HepG2 (cell line): ENCODE data around the gene FAM47B. TPM values are rescaled to one million over a fixed set of nuclear protein-coding genes. Genes with fewer than 3 reads are reported as not detected.

Experiments
- ATAC-seq: fragments of 200-7000 bp; cut with Tn5 transposase; 3 replicates; pipeline ENCODE4 v1.9.1; 2020; ENCODE audit warnings: mild to moderate bottlenecking, moderate library complexity
- BruUV-seq: library from RNA; stranded (reverse); fragments of 400-500 nt; replicated peaks from 2 replicates; lab custom pipeline; 2021; lab: Mats Ljungman, UMichigan
- CTCF ChIA-PET: fragments of 300-600 bp; formaldehyde crosslinking; extraction: SDS; loops from one replicate; lab custom pipeline; 2021; ENCODE audit warnings: low total read pairs, inconsistent platforms, low intra/inter-chr PET ratio; lab: Yijun Ruan, JAX
- POLR2A ChIA-PET: fragments of 350-600 bp; sonication (Branson Sonifier 250); formaldehyde crosslinking; loops from one replicate; lab custom pipeline; 2020; ENCODE audit warnings: antibody characterized with exemption, inconsistent platforms; lab: Yijun Ruan, JAX
- DNase-seq: peaks from one replicate; pipeline ENCODE4 v3.0.0-alpha.2; 2015; ENCODE audit warnings: low spot score
- FAIRE-seq: peaks from 3 replicates; lab custom pipeline; 2011; peaks lifted over from hg19 to GRCh38; lab: Jason Lieb, UNC
- H2AFZ ChIP-seq: one replicate; pipeline ENCODE4 v1.6.1; 2011; ENCODE audit warnings: low read length, inconsistent platforms
- H3K27ac ChIP-seq: fragments of 300-600 bp; 3 replicates; pipeline ENCODE4 v1.8.0; 2011; ENCODE audit warnings: mixed run types, mild to moderate bottlenecking, mixed read lengths, low read length, inconsistent platforms; ENCODE audit not compliant: insufficient read depth; ENCODE audit errors: extremely low read length
- H3K27me3 ChIP-seq, 2 experiments: fragments of 200-600 bp in 1 of 2; 2 replicates in 1 of 2; 3 replicates in 1 of 2; pipeline versions ENCODE4 v1.6.0 to v1.8.0; 2011; ENCODE audit warnings: low read length in 2 of 2, mild to moderate bottlenecking in 2 of 2, moderate library complexity in 2 of 2, inconsistent platforms in 1 of 2; ENCODE audit not compliant: insufficient read depth in 2 of 2, control insufficient read depth in 1 of 2
- H3K36me3 ChIP-seq, 2 experiments: fragments of 200-600 bp in 1 of 2; replicated peaks in 1 of 2; 2 replicates in 1 of 2; 3 replicates in 1 of 2; pipeline versions ENCODE4 v1.5.1 to v1.8.0; 2011; ENCODE audit warnings: low read length in 2 of 2, inconsistent platforms in 1 of 2; ENCODE audit not compliant: insufficient read depth in 2 of 2, control insufficient read depth in 1 of 2
- H3K4me1 ChIP-seq: 2 replicates; pipeline ENCODE4 v1.5.1; 2012; ENCODE audit warnings: low read length, inconsistent platforms; ENCODE audit not compliant: insufficient read depth
- H3K4me2 ChIP-seq: 2 replicates; pipeline ENCODE4 v1.6.0; 2011; ENCODE audit warnings: low read depth, low read length, inconsistent platforms
- H3K4me3 ChIP-seq, 3 experiments: fragments of 200-600 bp in 1 of 3; sonication (generic), shearing (Covaris generic) in 1 of 3; replicated peaks in 1 of 3; 2 replicates each; pipeline ENCODE4 v1.5.1; 2011 to 2016; ENCODE audit warnings: low read length in 3 of 3, inconsistent platforms in 2 of 3, low read depth in 2 of 3, mild to moderate bottlenecking in 2 of 3, control low read depth in 1 of 3, mixed read lengths in 1 of 3; ENCODE audit not compliant: insufficient read depth in 1 of 3
- H3K79me2 ChIP-seq: one replicate; pipeline ENCODE4 v1.6.1; 2011; ENCODE audit warnings: low read length, inconsistent platforms; ENCODE audit not compliant: insufficient read depth
- H3K9ac ChIP-seq: 2 replicates; pipeline ENCODE4 v1.6.0; 2011; ENCODE audit warnings: mild to moderate bottlenecking, low read depth, low read length, inconsistent platforms; ENCODE audit not compliant: insufficient read depth
- H3K9me3 ChIP-seq: 2 replicates; pipeline ENCODE4 v1.5.1; 2012; ENCODE audit warnings: mild to moderate bottlenecking, low read length
- H4K20me1 ChIP-seq: 2 replicates; pipeline ENCODE4 v1.6.0; 2011; ENCODE audit warnings: inconsistent platforms, mild to moderate bottlenecking, low read length, moderate library complexity; ENCODE audit not compliant: insufficient read depth
- KDM3A ChIP-seq: IDR thresholded peaks from 2 replicates; pipeline ENCODE4 v1.6.1; 2018; ENCODE audit warnings: low read depth, missing compliant biosample characterization
- KDM5B ChIP-seq: sonication (generic); formaldehyde crosslinking; IDR thresholded peaks from 2 replicates; pipeline ENCODE4 v1.4.0; 2020; ENCODE audit warnings: missing genetic modification reagents, mild to moderate bottlenecking, borderline replicate concordance
- KDM6A ChIP-seq: IDR thresholded peaks from 2 replicates; pipeline ENCODE4 v1.6.1; 2016; ENCODE audit warnings: low read depth
- MEIS1 ChIP-seq: sonication (generic); formaldehyde crosslinking; IDR thresholded peaks from 2 replicates; pipeline ENCODE4 v1.9.0; 2021; ENCODE audit warnings: mild to moderate bottlenecking, missing genetic modification reagents, moderate library complexity, borderline replicate concordance
- PAWR ChIP-seq: sonication (generic); formaldehyde crosslinking; IDR thresholded peaks from 2 replicates; pipeline ENCODE4 v1.4.0; 2020; ENCODE audit warnings: missing genetic modification reagents, mild to moderate bottlenecking, borderline replicate concordance
- SRSF4 ChIP-seq: fragments of 200-400 bp; formaldehyde crosslinking; IDR thresholded peaks from one replicate; pipeline ENCODE4 v1.6.1; 2018; ENCODE audit warnings: mild to moderate bottlenecking, low read depth, low read length, moderate library complexity; ENCODE audit not compliant: poor library complexity, severe bottlenecking
- ZBTB2 ChIP-seq: sonication (generic); formaldehyde crosslinking; IDR thresholded peaks from 2 replicates; pipeline ENCODE4 v1.8.0; 2022; ENCODE audit warnings: low read depth, missing genetic modification reagents
- ZBTB7A ChIP-seq: sonication (generic); formaldehyde crosslinking; IDR thresholded peaks from 2 replicates; pipeline ENCODE4 v1.8.0; 2022; ENCODE audit warnings: mild to moderate bottlenecking, missing genetic modification reagents
- ZFYVE20 ChIP-seq: sonication (generic); formaldehyde crosslinking; IDR thresholded peaks from 2 replicates; pipeline ENCODE4 v1.8.0; 2023; ENCODE audit warnings: low read depth, mild to moderate bottlenecking, moderate library complexity, missing genetic modification reagents, borderline replicate concordance
- ZNF207 ChIP-seq: fragments of 450-650 bp; IDR thresholded peaks from 2 replicates; pipeline ENCODE4 v1.6.1; 2016; ENCODE audit warnings: antibody characterized with exemption, borderline replicate concordance
- ZNF329 ChIP-seq: sonication (generic); formaldehyde crosslinking; IDR thresholded peaks from 2 replicates; pipeline ENCODE4 v1.9.0; 2021; ENCODE audit warnings: low read depth, mild to moderate bottlenecking, missing genetic modification reagents
- ZNF382 ChIP-seq: sonication (generic); formaldehyde crosslinking; IDR thresholded peaks from 2 replicates; pipeline ENCODE4 v1.5.0; 2020; ENCODE audit warnings: missing genetic modification reagents, mild to moderate bottlenecking, borderline replicate concordance
- ZNF432 ChIP-seq: sonication (generic); formaldehyde crosslinking; IDR thresholded peaks from 2 replicates; pipeline ENCODE4 v1.5.0; 2020; ENCODE audit warnings: missing genetic modification reagents, mild to moderate bottlenecking, borderline replicate concordance
- ZNF558 ChIP-seq: sonication (generic); formaldehyde crosslinking; IDR thresholded peaks from 2 replicates; pipeline ENCODE4 v1.9.0; 2022; ENCODE audit warnings: mild to moderate bottlenecking, missing genetic modification reagents, borderline replicate concordance
- ZNF567 ChIP-seq: sonication (generic); formaldehyde crosslinking; IDR thresholded peaks from 2 replicates; pipeline ENCODE4 v1.8.1; 2023; ENCODE audit warnings: mild to moderate bottlenecking, missing genetic modification reagents, borderline replicate concordance
- ZNF75D ChIP-seq: sonication (generic); formaldehyde crosslinking; IDR thresholded peaks from 2 replicates; pipeline ENCODE4 v1.8.1; 2023; ENCODE audit warnings: missing genetic modification reagents, mild to moderate bottlenecking, borderline replicate concordance
- WGBS: methylation state at CpG from one replicate; pipeline ENCODE4 v1.1.6; 2017; ENCODE audit warnings: low lambda C conversion rate; 5-methylcytosine and 5-hydroxymethylcytosine counted together
- in situ Hi-C: cut with HindIII; loops from 2 replicates; pipeline ENCODE4 v1.10.0; 2017; ENCODE audit warnings: low pct_unique_long_range_greater_than_20kb; ENCODE audit not compliant: extremely low pct_ligation_motif_present
- intact Hi-C: fragments of 100-400 bp; cut with micrococcal nuclease; formaldehyde crosslinking; loops from one replicate; pipeline ENCODE4 v1.10.0; 2022; ENCODE audit not compliant: unreplicated experiment
- polyA plus RNA-seq, 8 experiments: library from polyadenylated mRNA; depleted of rRNA in 3 of 8; stranded (reverse) in 7 of 8; unstranded in 1 of 8; fragments of >200 nt; fragmentation: Illumina TruSeq in 4 of 8; extraction: Trizol in 4 of 8; gene quantifications; 2 replicates each; pipeline versions ENCODE4 v1.2.1 to v1.2.3, GENCODE V29; 2011 to 2016; ENCODE audit warnings: low read depth in 4 of 8, missing spikeins in 1 of 8, mixed read lengths in 1 of 8; ENCODE audit not compliant: insufficient read depth in 1 of 8
- total RNA-seq, 5 experiments: library from RNA; depleted of rRNA; stranded (reverse); fragments of >200 nt; fragmentation: Illumina TruSeq; extraction: Trizol; gene quantifications; 2 replicates each; pipeline ENCODE4 v1.2.3, GENCODE V29; 2016; ENCODE audit warnings: low read depth in 1 of 5
- TF ChIP-seq, protein P1 (sequence below): sonication (generic); formaldehyde crosslinking; IDR thresholded peaks from 2 replicates; pipeline ENCODE4 v1.4.0; 2020; ENCODE audit warnings: missing genetic modification reagents

FAM47B gene
- total and polyA plus RNA-seq, 2 of the 13 experiments (the other 11 are each of a cell fraction or from before 2014, with no cell fraction given), result not detected

GRCh38 chrX:34901761-34902160 lies 40.8 kb upstream of the FAM47B start:
- H3K27me3 ChIP-seq, result no peaks in the 10 kb centered on the region
- no peaks in the 10 kb centered on the region for H3K36me3 ChIP-seq
- no peaks in the 10 kb centered on the region for H3K79me2 ChIP-seq
- no peak overlapping the region for H2AFZ ChIP-seq
- H3K9ac ChIP-seq, result no peak overlapping the region
- H3K27ac ChIP-seq, result no peak overlapping the region
- no peaks in the 10 kb centered on the region for H4K20me1 ChIP-seq
- no peak for FAIRE-seq
- ChIA-PET CTCF (no interaction called here), POLR2A (no interaction called here)
- no peak for TF ChIP-seq ZNF329 (CRISPR knock-in tag)
- TF ChIP-seq ZFYVE20 (CRISPR knock-in tag), result no peak
- no peak for TF ChIP-seq ZNF558 (CRISPR knock-in tag)
- TF ChIP-seq KDM5B (CRISPR knock-in tag), result no peak
- TF ChIP-seq ZNF567 (CRISPR knock-in tag), result no peak
- DNase-seq, result no peak
- ATAC-seq, result no peak
- no peak overlapping the region for H3K4me2 ChIP-seq
- H3K4me3 ChIP-seq, result no peak overlapping the region
- no TSS peak for BruUV-seq
- intact Hi-C loops, result no loop called here
- H3K4me1 ChIP-seq, result no peaks in the 10 kb centered on the region
- in situ Hi-C loops, result no loop called here
- WGBS, result 0% methylated on average over 2 of the region's 2 CpGs
- H3K9me3 ChIP-seq, result no peaks in the 10 kb centered on the region

- intact Hi-C loops, result no loop called here
- H3K4me1 ChIP-seq, result no peaks in the 10 kb centered on the region
- H4K20me1 ChIP-seq, result no peaks in the 10 kb centered on the region
- in situ Hi-C loops, result no loop called here
- no peak overlapping the region for H3K9ac ChIP-seq
- ChIA-PET CTCF (no interaction called here), POLR2A (no interaction called here)
- H3K9me3 ChIP-seq, result no peaks in the 10 kb centered on the region
- no peaks in the 10 kb centered on the region for H3K27me3 ChIP-seq
- DNase-seq, result no peak
- ATAC-seq, result no peak
- no peak overlapping the region for H3K27ac ChIP-seq
- H3K4me3 ChIP-seq, result no peak overlapping the region
- TF ChIP-seq SRSF4, result no peak
- no peak for TF ChIP-seq ZNF382 (CRISPR knock-in tag)
- no peak for TF ChIP-seq ZNF432 (CRISPR knock-in tag)
- no peak for TF ChIP-seq KDM6A (CRISPR knock-in tag)
- no peak for TF ChIP-seq ZNF75D (CRISPR knock-in tag)
- no peak for TF ChIP-seq ZBTB2
- no peak for TF ChIP-seq MEIS1
- TF ChIP-seq PAWR (CRISPR knock-in tag), result no peak
- TF ChIP-seq ZBTB7A (CRISPR knock-in tag), result no peak
- no peak for TF ChIP-seq ZNF207
- TF ChIP-seq, protein P1, sequence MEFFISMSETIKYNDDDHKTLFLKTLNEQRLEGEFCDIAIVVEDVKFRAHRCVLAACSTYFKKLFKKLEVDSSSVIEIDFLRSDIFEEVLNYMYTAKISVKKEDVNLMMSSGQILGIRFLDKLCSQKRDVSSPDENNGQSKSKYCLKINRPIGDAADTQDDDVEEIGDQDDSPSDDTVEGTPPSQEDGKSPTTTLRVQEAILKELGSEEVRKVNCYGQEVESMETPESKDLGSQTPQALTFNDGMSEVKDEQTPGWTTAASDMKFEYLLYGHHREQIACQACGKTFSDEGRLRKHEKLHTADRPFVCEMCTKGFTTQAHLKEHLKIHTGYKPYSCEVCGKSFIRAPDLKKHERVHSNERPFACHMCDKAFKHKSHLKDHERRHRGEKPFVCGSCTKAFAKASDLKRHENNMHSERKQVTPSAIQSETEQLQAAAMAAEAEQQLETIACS (CRISPR knock-in tag), result no peak
- no peak for TF ChIP-seq KDM3A (CRISPR knock-in tag)
- no peaks in the 10 kb centered on the region for H3K36me3 ChIP-seq
- no peaks in the 10 kb centered on the region for H3K79me2 ChIP-seq
- H2AFZ ChIP-seq, result no peak overlapping the region
- no peak overlapping the region for H3K4me2 ChIP-seq
- WGBS, result 5% methylated on average over 2 of the region's 2 CpGs
- no TSS peak for BruUV-seq
- FAIRE-seq, result no peak
Measured at GRCh38 chrX:34903316-34903715, 39.3 kb upstream of the FAM47B start.
